K562 (cell line): ENCODE measurements around the gene FBP1. TPM values are rescaled to one million over a fixed set of nuclear protein-coding genes. Genes with fewer than 3 reads are reported as not detected.

Experiments
- ATAC-seq: fragments of 200-7000 bp; cut with Tn5 transposase; 3 replicates; pipeline ENCODE4 v1.9.1; 2020; ENCODE audit warnings: moderate library complexity
- BruUV-seq: library from RNA; stranded (reverse); fragments of 400-500 nt; replicated peaks from 2 replicates; lab custom pipeline; 2021; lab: Mats Ljungman, UMichigan
- CTCF ChIA-PET: fragments of 300-600 bp; formaldehyde crosslinking; extraction: SDS; loops from one replicate; lab custom pipeline; 2021; ENCODE audit warnings: low intra/inter-chr PET ratio; lab: Yijun Ruan, JAX
- POLR2A ChIA-PET: fragments of 300-600, 350-650 bp; sonication (Branson Sonifier 250); formaldehyde crosslinking; extraction: SDS; loops from one replicate; lab custom pipeline; 2021; ENCODE audit warnings: antibody characterized with exemption, inconsistent platforms; lab: Yijun Ruan, JAX
- DNase-seq, 4 experiments: peaks; one replicate each; pipeline versions ENCODE4 v3.0.0 to v3.0.0-alpha.2; 2011 to 2018; ENCODE audit warnings: low spot score in 3 of 4, mixed read lengths in 3 of 4; ENCODE audit errors: extremely low read depth in 1 of 4
- FAIRE-seq: peaks from 2 replicates; lab custom pipeline; 2011; peaks lifted over from hg19 to GRCh38; lab: Jason Lieb, UNC
- H2AFZ ChIP-seq: 2 replicates; pipeline ENCODE4 v1.6.0; 2011; ENCODE audit warnings: low read depth, low read length, control low read depth, inconsistent platforms
- H3K27ac ChIP-seq: fragments of 200-600 bp; 3 replicates; pipeline ENCODE4 v1.8.0; 2011; ENCODE audit warnings: low read depth, mild to moderate bottlenecking, control low read depth, inconsistent platforms, low read length, moderate library complexity, mixed read lengths; ENCODE audit errors: extremely low read depth
- H3K27me3 ChIP-seq, 2 experiments: fragments of 300-600 bp in 1 of 2; 2 replicates in 1 of 2; 3 replicates in 1 of 2; pipeline versions ENCODE4 v1.6.0 to v1.8.0; 2011; ENCODE audit warnings: inconsistent platforms in 2 of 2, low read length in 2 of 2, mild to moderate bottlenecking in 1 of 2, mixed read lengths in 1 of 2, moderate library complexity in 1 of 2; ENCODE audit not compliant: control insufficient read depth in 2 of 2, insufficient read depth in 2 of 2
- H3K36me3 ChIP-seq: fragments of 300-600 bp; 3 replicates; pipeline ENCODE4 v1.8.0; 2011; ENCODE audit warnings: mild to moderate bottlenecking, low read length, inconsistent platforms; ENCODE audit not compliant: control insufficient read depth, insufficient read depth
- H3K4me1 ChIP-seq, 2 experiments: fragments of 200-600 bp in 1 of 2; replicated peaks in 1 of 2; 2 replicates in 1 of 2; 3 replicates in 1 of 2; pipeline versions ENCODE4 v1.5.1 to v1.8.0; 2011; ENCODE audit warnings: inconsistent platforms in 2 of 2, low read length in 2 of 2, mild to moderate bottlenecking in 1 of 2, mixed read lengths in 1 of 2, moderate library complexity in 1 of 2; ENCODE audit not compliant: control insufficient read depth in 2 of 2, insufficient read depth in 2 of 2
- H3K4me2 ChIP-seq: 2 replicates; pipeline ENCODE4 v1.6.1; 2011; ENCODE audit warnings: low read length, control low read depth, inconsistent platforms, mixed read lengths; ENCODE audit not compliant: insufficient read depth
- H3K4me3 ChIP-seq: fragments of 200-600 bp; sonication (generic), shearing (Covaris generic); 2 replicates; pipeline ENCODE4 v1.5.1; 2016; ENCODE audit warnings: control low read depth, inconsistent platforms
- H3K79me2 ChIP-seq: fragments of 200-600 bp; 3 replicates; pipeline ENCODE4 v1.8.0; 2011; ENCODE audit warnings: low read length, inconsistent platforms; ENCODE audit not compliant: control insufficient read depth, insufficient read depth
- H3K9ac ChIP-seq, 2 experiments: 2 replicates each; pipeline versions ENCODE4 v1.6.0 to v1.6.1; 2011; ENCODE audit warnings: low read depth in 2 of 2, low read length in 2 of 2, control low read depth in 1 of 2, inconsistent platforms in 1 of 2, mild to moderate bottlenecking in 1 of 2, mixed read lengths in 1 of 2; ENCODE audit not compliant: insufficient read depth in 1 of 2
- H3K9me1 ChIP-seq: one replicate; pipeline ENCODE4 v1.6.0; 2011; ENCODE audit warnings: inconsistent platforms, mild to moderate bottlenecking, low read length, moderate library complexity; ENCODE audit not compliant: control insufficient read depth, insufficient read depth
- H3K9me3 ChIP-seq: replicated peaks from 2 replicates; pipeline ENCODE4 v1.5.1; 2011; ENCODE audit warnings: low read depth, low read length, inconsistent platforms; ENCODE audit not compliant: control insufficient read depth, insufficient read depth
- H4K20me1 ChIP-seq: replicated peaks from 2 replicates; pipeline ENCODE4 v1.6.1; 2011; ENCODE audit warnings: low read length, inconsistent platforms, mixed read lengths; ENCODE audit not compliant: control insufficient read depth, insufficient read depth
- MEF2D ChIP-seq: conservative IDR thresholded peaks from 2 replicates; pipeline ENCODE4 v1.6.1; 2016; ENCODE audit warnings: low read depth, missing genetic modification characterization, missing compliant biosample characterization
- MYBL2 ChIP-seq, 2 experiments: fragments of 450-650 bp in 1 of 2; sonication (generic) in 1 of 2; formaldehyde crosslinking in 1 of 2; IDR thresholded peaks; 2 replicates each; pipeline versions ENCODE4 v1.6.1 to v1.8.1; 2017 to 2022; ENCODE audit warnings: borderline replicate concordance in 1 of 2, inconsistent platforms in 1 of 2, low read depth in 1 of 2, mild to moderate bottlenecking in 1 of 2, missing genetic modification reagents in 1 of 2, moderate library complexity in 1 of 2
- PTTG1 ChIP-seq: fragments of 450-650 bp; IDR thresholded peaks from 2 replicates; pipeline ENCODE4 v1.6.1; 2016; ENCODE audit warnings: low read depth, mild to moderate bottlenecking, missing genetic modification characterization, missing compliant biosample characterization
- RFX7 ChIP-seq: fragments of 250-450 bp; sonication (Bioruptor Pico); IDR thresholded peaks from 2 replicates; pipeline ENCODE4 v1.5.1; 2021; ENCODE audit warnings: mild to moderate bottlenecking
- WHSC1 ChIP-seq: IDR thresholded peaks from one replicate; pipeline ENCODE4 v1.6.1; 2012; ENCODE audit warnings: low read length, control low read depth, inconsistent platforms
- WGBS: fragments of 100-300 bp; shearing (Covaris generic); methylation state at CpG from one replicate; pipeline ENCODE4 v1.1.6; 2016; ENCODE audit warnings: low coverage, mixed read lengths; ENCODE audit not compliant: insufficient coverage; ENCODE audit errors: missing lambda C conversion rate; 5-methylcytosine and 5-hydroxymethylcytosine counted together
- in situ Hi-C: fragments of 300-500 bp; cut with MboI; formaldehyde crosslinking; loops from 4 replicates; pipeline ENCODE4 v1.15.0; 2018; ENCODE audit warnings: inconsistent platforms, mixed read lengths
- intact Hi-C: fragments of 100-400 bp; cut with micrococcal nuclease; formaldehyde crosslinking; loops from 2 replicates; pipeline ENCODE4 v1.14.2; 2022
- polyA plus RNA-seq, 8 experiments: library from polyadenylated mRNA; depleted of rRNA in 4 of 8; stranded (reverse) in 5 of 8; unstranded in 3 of 8; fragments of >200 nt; fragmentation: Nextera tagmentation in 2 of 8; fragmentation: Illumina TruSeq in 1 of 8; extraction: Ambion mirVana in 2 of 8; extraction: Trizol in 1 of 8; gene quantifications; 2 replicates each; pipeline versions ENCODE4 v1.2.1 to v1.2.3, GENCODE V29; 2011 to 2014; ENCODE audit warnings: inconsistent platforms in 1 of 8, missing spikeins in 1 of 8
- total RNA-seq, 7 experiments: library from RNA; depleted of rRNA in 6 of 7; stranded (reverse); fragments of >200 nt in 6 of 7; fragmentation: Illumina TruSeq in 2 of 7; extraction: Trizol in 2 of 7; gene quantifications; 2 replicates each; pipeline versions ENCODE4 v1.2.1 to v1.2.3, GENCODE V29; 2011 to 2021; ENCODE audit warnings: low replicate concordance in 1 of 7
- TF ChIP-seq, protein P1 (sequence below): fragments of 250-450 bp; sonication (Bioruptor Pico); IDR thresholded peaks from 2 replicates; pipeline ENCODE4 v1.8.0; 2022; ENCODE audit warnings: inconsistent platforms
- TF ChIP-seq, protein P2 (sequence below): fragments of 250-450 bp; sonication (Bioruptor Pico); IDR thresholded peaks from 2 replicates; pipeline ENCODE4 v1.8.0; 2021; ENCODE audit warnings: mild to moderate bottlenecking, moderate library complexity
- TF ChIP-seq, protein P3 (sequence below): fragments of 250-450 bp; sonication (Bioruptor Pico); IDR thresholded peaks from 2 replicates; pipeline ENCODE4 v1.5.0; 2021; ENCODE audit warnings: mild to moderate bottlenecking, moderate library complexity

FBP1 gene
- total and polyA plus RNA-seq, 9 of the 15 experiments (the other 6 are each of a cell fraction or from before 2014, with no cell fraction given), result 0.24 TPM; not detected in 8

DNA sequence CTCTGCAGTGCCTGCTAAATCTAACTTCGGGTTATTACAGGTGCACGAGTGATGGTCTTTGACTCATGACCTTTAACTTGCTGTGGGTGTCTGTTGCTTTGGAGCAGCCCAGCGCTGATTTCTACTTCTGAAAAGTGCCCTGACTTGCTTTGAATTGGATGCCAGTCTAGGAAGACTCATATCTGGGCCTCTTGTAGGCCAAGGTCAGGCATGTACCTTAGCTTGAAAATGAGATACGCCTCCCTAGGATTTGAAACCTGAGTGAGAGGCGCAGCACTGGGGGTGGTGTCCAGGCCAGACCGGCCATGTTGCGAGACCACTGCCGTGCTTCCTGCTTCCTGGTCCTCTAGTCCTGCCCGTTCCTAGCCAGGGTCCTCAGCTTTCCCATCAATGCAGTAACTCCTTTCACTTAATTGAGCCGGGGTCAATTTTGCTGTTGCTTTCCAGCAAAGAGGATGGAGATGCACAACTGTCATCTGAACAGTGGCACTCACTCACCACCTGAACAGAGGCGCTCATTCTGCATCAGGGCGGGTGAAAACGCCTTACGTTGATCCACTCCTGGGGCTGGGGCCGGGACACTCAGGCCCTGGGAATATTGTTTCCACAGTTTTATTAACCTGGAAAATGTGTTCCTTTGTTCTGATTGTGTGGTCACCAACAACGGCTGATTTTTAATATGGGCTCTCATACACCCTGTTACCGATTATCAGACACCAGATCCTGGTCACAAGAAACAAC, 70.2 kb downstream of the FBP1 start:
- CTCF ChIA-PET, result no interaction called here
- TF ChIP-seq MEF2D (no peak), WHSC1 (no peak), RFX7 (no peak), PTTG1 (tag) (no peak), MYBL2 (IDR thresholded peaks at IDR 0.05; ENCODE audit: low read depth) (no peak), MYBL2 (CRISPR knock-in tag; IDR thresholded peaks at IDR 0.05; ENCODE audit: borderline replicate concordance) (no peak)
- TF ChIP-seq, protein P1, sequence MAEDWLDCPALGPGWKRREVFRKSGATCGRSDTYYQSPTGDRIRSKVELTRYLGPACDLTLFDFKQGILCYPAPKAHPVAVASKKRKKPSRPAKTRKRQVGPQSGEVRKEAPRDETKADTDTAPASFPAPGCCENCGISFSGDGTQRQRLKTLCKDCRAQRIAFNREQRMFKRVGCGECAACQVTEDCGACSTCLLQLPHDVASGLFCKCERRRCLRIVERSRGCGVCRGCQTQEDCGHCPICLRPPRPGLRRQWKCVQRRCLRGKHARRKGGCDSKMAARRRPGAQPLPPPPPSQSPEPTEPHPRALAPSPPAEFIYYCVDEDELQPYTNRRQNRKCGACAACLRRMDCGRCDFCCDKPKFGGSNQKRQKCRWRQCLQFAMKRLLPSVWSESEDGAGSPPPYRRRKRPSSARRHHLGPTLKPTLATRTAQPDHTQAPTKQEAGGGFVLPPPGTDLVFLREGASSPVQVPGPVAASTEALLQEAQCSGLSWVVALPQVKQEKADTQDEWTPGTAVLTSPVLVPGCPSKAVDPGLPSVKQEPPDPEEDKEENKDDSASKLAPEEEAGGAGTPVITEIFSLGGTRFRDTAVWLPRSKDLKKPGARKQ, result no peak
- TF ChIP-seq, protein P2, sequence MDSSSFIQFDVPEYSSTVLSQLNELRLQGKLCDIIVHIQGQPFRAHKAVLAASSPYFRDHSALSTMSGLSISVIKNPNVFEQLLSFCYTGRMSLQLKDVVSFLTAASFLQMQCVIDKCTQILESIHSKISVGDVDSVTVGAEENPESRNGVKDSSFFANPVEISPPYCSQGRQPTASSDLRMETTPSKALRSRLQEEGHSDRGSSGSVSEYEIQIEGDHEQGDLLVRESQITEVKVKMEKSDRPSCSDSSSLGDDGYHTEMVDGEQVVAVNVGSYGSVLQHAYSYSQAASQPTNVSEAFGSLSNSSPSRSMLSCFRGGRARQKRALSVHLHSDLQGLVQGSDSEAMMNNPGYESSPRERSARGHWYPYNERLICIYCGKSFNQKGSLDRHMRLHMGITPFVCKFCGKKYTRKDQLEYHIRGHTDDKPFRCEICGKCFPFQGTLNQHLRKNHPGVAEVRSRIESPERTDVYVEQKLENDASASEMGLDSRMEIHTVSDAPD, result no peak
- TF ChIP-seq, protein P3, sequence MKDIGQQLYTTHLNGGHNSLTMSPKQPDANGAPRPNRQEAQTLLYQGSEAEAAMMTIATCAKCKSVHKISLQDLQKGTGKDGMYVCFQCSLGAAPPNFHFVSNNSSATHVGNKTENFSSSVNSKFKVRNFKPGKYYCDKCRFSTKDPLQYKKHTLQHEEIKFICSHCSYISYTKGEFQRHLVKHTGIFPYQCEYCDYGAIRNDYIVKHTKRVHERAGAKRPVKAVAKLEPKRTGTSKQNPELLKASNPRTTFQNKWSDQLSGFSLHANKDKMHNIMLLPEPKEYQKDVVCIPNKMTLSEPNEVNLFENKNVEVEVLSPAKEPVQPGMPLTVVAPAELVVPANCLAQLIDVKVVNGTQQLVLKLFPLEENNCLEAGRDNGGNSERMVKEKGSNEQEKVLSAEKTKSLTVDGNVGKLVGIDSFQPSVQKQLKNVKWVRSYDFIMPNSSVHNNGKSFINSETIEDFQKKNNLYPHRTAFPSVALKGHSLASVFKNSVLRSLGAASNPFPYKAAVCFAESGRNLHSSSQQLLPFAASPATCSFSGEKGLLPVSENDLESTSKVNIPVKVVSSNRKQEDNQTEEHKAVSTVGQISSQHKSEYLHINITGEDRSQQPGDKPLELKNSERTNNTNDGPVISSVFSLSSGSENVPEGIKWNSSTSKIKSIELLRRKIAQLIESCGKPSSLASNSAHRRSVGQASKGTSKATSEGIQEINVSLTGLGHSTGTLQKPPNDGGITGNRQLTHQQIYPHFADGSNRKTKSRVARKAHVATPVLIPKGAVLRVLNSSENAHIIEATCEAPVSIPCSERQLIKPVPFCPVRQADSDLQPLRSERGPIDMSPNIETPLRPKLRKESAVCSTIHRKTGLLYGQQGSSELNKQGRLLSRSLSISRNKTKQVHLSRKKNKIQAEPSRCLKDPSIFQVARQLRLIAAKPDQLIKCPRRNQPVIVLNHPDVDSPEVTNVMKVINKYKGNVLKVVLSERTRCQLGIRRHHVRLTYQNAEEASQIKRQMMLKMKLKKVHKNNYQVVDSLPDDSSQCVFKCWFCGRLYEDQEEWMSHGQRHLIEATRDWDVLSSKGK, result no peak

More for the DNA sequence above, 70.2 kb downstream of the FBP1 start:
- no peak overlapping the region for H3K9ac ChIP-seq
- H3K79me2 ChIP-seq, result no peaks in the 10 kb centered on the region
- ATAC-seq, result no peak
- H3K4me1 ChIP-seq, result no peaks in the 10 kb centered on the region
- no peak for DNase-seq
- no peak overlapping the region for H3K27ac ChIP-seq
- H3K9me3 ChIP-seq, result no peaks in the 10 kb centered on the region
- H2AFZ ChIP-seq, result no peak overlapping the region
- POLR2A ChIA-PET, result interaction anchor here (1.6 kb wide), 1 partner anchor 11 kb away, joined by 4 read pairs; no protein-coding TSS in a partner anchor
- H3K36me3 ChIP-seq, result no peaks in the 10 kb centered on the region
- no peak for FAIRE-seq
- H3K9me1 ChIP-seq, result no peaks in the 10 kb centered on the region
- no peak overlapping the region for H3K4me3 ChIP-seq
- peaks cover 24 to 54% of the 10 kb centered on the region in 2 experiments; a peak in 4 of 5 replicates for H3K27me3 ChIP-seq
- BruUV-seq, result no TSS peak
- intact Hi-C loops, result no loop called here
- H4K20me1 ChIP-seq, result no peaks in the 10 kb centered on the region
- in situ Hi-C loops, result no loop called here
- WGBS, result 1% methylated on average over 17 of the region's 17 CpGs
- no peak overlapping the region for H3K4me2 ChIP-seq
